ENCODE measurements around the gene TOR1B. TPM values are rescaled to one million over a fixed set of nuclear protein-coding genes. Genes with fewer than 3 reads are reported as not detected.

The TOR1B gene
- total RNA-seq, 4 donors from 2014 or later, result 16.1 to 17.3 (median 17.0) TPM

- peaks cover 0 to 14% (median 0%) of the 10 kb centered on the region in 3 donors for H3K36me3 ChIP-seq
- H3K27ac ChIP-seq, result no peak overlapping the region
- H3K9me3 ChIP-seq, result no peaks in the 10 kb centered on the region
- H3K4me1 ChIP-seq, result peaks cover 8 to 42% (median 11%) of the 10 kb centered on the region in 3 donors
- no peaks in the 10 kb centered on the region for H3K27me3 ChIP-seq
- intact Hi-C loops (cut with DNase I), result no loop called here
- DNase-seq, result no peak
- no peak overlapping the region for H3K4me3 ChIP-seq
- WGBS, 2 donors, result 73 to 79% methylated on average over 4 of the region's 4 CpGs
- no peak for TF ChIP-seq POLR2A (IDR thresholded peaks at IDR 0.05)
- TF ChIP-seq CTCF (IDR thresholded peaks at IDR 0.05), result no peak
Observed at GRCh38 chr9:129841071-129841470, 38.1 kb downstream of the TOR1B start.

GRCh38 chr9:129845373-129845772 lies 42.4 kb downstream of the TOR1B start:
- 56 to 69% methylated on average over 2 of the region's 2 CpGs for WGBS, 2 donors

GRCh38 chr9:129848712-129849441 lies 45.9 kb downstream of the TOR1B start:
- intact Hi-C loops (cut with DNase I), result no loop called here
- Histone ChIP-seq H3K9me3 (no peaks in the 10 kb centered on the region), H3K27ac (peak overlapping the region in 2 of 4 donors; percentile 18 to 75), H3K27me3 (no peaks in the 10 kb centered on the region), H3K4me3 (no peak overlapping the region), H3K36me3 (peaks cover 0 to 44% (median 5%) of the 10 kb centered on the region in 3 donors), H3K4me1 (peaks cover 0 to 65% (median 13%) of the 10 kb centered on the region in 3 donors)
- DNase-seq, result no peak
- 36 to 69% methylated on average over 3 of the region's 4 CpGs for WGBS, 2 donors
- TF ChIP-seq POLR2A (IDR thresholded peaks at IDR 0.05) (no peak), CTCF (IDR thresholded peaks at IDR 0.05) (no peak)

More at GRCh38 chr9:129845373-129845772, 42.4 kb downstream of the TOR1B start:
- Histone ChIP-seq H3K27me3 (no peaks in the 10 kb centered on the region), H3K4me3 (no peak overlapping the region), H3K9me3 (no peaks in the 10 kb centered on the region), H3K36me3 (peaks cover 0 to 23% (median 0%) of the 10 kb centered on the region in 3 donors), H3K4me1 (peaks cover 0 to 34% (median 9%) of the 10 kb centered on the region in 3 donors), H3K27ac (no peak overlapping the region)
- TF ChIP-seq CTCF (IDR thresholded peaks at IDR 0.05), result no peak
- no peak for TF ChIP-seq POLR2A (IDR thresholded peaks at IDR 0.05)
- DNase-seq, result no peak
- intact Hi-C loops (cut with DNase I), result no loop called here

- Histone ChIP-seq H3K4me3 (no peak overlapping the region), H3K36me3 (peaks cover 0 to 54% (median 5%) of the 10 kb centered on the region in 3 donors), H3K27me3 (no peaks in the 10 kb centered on the region), H3K9me3 (no peaks in the 10 kb centered on the region), H3K27ac (peak overlapping the region in 3 of 4 donors; percentile 64 to 75 (median 75)), H3K4me1 (peaks cover 0 to 65% (median 13%) of the 10 kb centered on the region in 3 donors)
- DNase-seq, result no peak
- no peak for TF ChIP-seq CTCF (IDR thresholded peaks at IDR 0.05)
- TF ChIP-seq POLR2A (IDR thresholded peaks at IDR 0.05), result no peak
- intact Hi-C loops (cut with DNase I), result no loop called here
- WGBS, 2 donors, result 83 to 85% methylated on average over 6 of the region's 6 CpGs
Observed at GRCh38 chr9:129849901-129850300, 46.9 kb downstream of the TOR1B start.

- no peaks in the 10 kb centered on the region for H3K9me3 ChIP-seq
- TF ChIP-seq POLR2A (IDR thresholded peaks at IDR 0.05) (no peak), CTCF (IDR thresholded peaks at IDR 0.05) (no peak)
- peaks cover 0 to 65% (median 13%) of the 10 kb centered on the region in 3 donors for H3K4me1 ChIP-seq
- WGBS, 2 donors, result 78 to 79% methylated on average over 6 of the region's 6 CpGs
- no peak for DNase-seq
- intact Hi-C loops (cut with DNase I), result no loop called here
- peaks cover 0 to 64% (median 6%) of the 10 kb centered on the region in 3 donors for H3K36me3 ChIP-seq
- no peak overlapping the region for H3K4me3 ChIP-seq
- no peaks in the 10 kb centered on the region for H3K27me3 ChIP-seq
- H3K27ac ChIP-seq, result peak overlapping the region in 3 of 4 donors; percentile 64 to 75 (median 75)
Observed at GRCh38 chr9:129850821-129851550, 48.0 kb downstream of the TOR1B start.

All from esophagus squamous epithelium (tissue), 5 donors.